ENCODE data around the gene AGBL1.

Gene AGBL1

GRCh38 chr15:86558686-86559085, 479.0 kb downstream of the AGBL1 start:
- Histone ChIP-seq H3K36me3 (ENCODE audit: insufficient read depth, low read length) (no peaks in the 10 kb centered on the region), H3K9me3 (ENCODE audit: insufficient read depth, low read depth, low read length) (no peaks in the 10 kb centered on the region), H3K9ac (ENCODE audit: low read depth, low read length) (no peak overlapping the region), H3K27ac (ENCODE audit: low read depth, low read length) (no peak overlapping the region), H3K4me3 (ENCODE audit: low read length) (no peak overlapping the region), H3K4me1 (ENCODE audit: insufficient read depth, low read length) (peaks cover 8% of the 10 kb centered on the region; the same call in 1 of the 2 replicates), H3K27me3 (ENCODE audit: insufficient read depth, low read length) (no peaks in the 10 kb centered on the region)
- WGBS: 93% methylated on average over 5 of the region's 5 CpGs

- Histone ChIP-seq H3K4me3 (ENCODE audit: low read length) (no peak overlapping the region), H3K36me3 (ENCODE audit: insufficient read depth, low read length) (no peaks in the 10 kb centered on the region), H3K9me3 (ENCODE audit: insufficient read depth, low read depth, low read length) (peaks cover 11% of the 10 kb centered on the region; the same call in 1 of the 2 replicates), H3K27ac (ENCODE audit: low read depth, low read length) (no peak overlapping the region), H3K27me3 (ENCODE audit: insufficient read depth, low read length) (no peaks in the 10 kb centered on the region), H3K9ac (ENCODE audit: low read depth, low read length) (no peak overlapping the region), H3K4me1 (ENCODE audit: insufficient read depth, low read length) (0 out of 2 replicates have a peak, but pooled peaks cover 4% of the 10 kb centered on the region)
Observed at GRCh38 chr15:86568378-86568777, 488.7 kb downstream of the AGBL1 start.

GRCh38 chr15:86570738-86571137, 491.1 kb downstream of the AGBL1 start:
- H3K36me3 ChIP-seq (ENCODE audit: insufficient read depth, low read length): no peaks in the 10 kb centered on the region
- no peak overlapping the region for H3K27ac ChIP-seq (ENCODE audit: low read depth, low read length)
- H3K27me3 ChIP-seq (ENCODE audit: insufficient read depth, low read length): no peaks in the 10 kb centered on the region
- peaks cover 11% of the 10 kb centered on the region; the same call in 1 of the 2 replicates for H3K9me3 ChIP-seq (ENCODE audit: insufficient read depth, low read depth, low read length)
- peaks cover 12% of the 10 kb centered on the region; the same call in 1 of the 2 replicates for H3K4me1 ChIP-seq (ENCODE audit: insufficient read depth, low read length)
- H3K9ac ChIP-seq (ENCODE audit: low read depth, low read length): no peak overlapping the region
- WGBS: 97% methylated on average over 9 of the region's 9 CpGs
- no peak overlapping the region for H3K4me3 ChIP-seq (ENCODE audit: low read length)

- Histone ChIP-seq H3K9ac (ENCODE audit: low read depth, low read length) (no peak overlapping the region), H3K4me1 (ENCODE audit: insufficient read depth, low read length) (peaks cover 12% of the 10 kb centered on the region; the same call in 1 of the 2 replicates), H3K36me3 (ENCODE audit: insufficient read depth, low read length) (no peaks in the 10 kb centered on the region), H3K4me3 (ENCODE audit: low read length) (no peak overlapping the region), H3K27ac (ENCODE audit: low read depth, low read length) (no peak overlapping the region), H3K9me3 (ENCODE audit: insufficient read depth, low read depth, low read length) (peaks cover 5% of the 10 kb centered on the region; the same call in 1 of the 2 replicates), H3K27me3 (ENCODE audit: insufficient read depth, low read length) (no peaks in the 10 kb centered on the region)
- WGBS: 95% methylated on average over 11 of the region's 11 CpGs
Observed at GRCh38 chr15:86571873-86572272, 492.2 kb downstream of the AGBL1 start.

GRCh38 chr15:86572368-86572841, 492.7 kb downstream of the AGBL1 start:
- H3K36me3 ChIP-seq (ENCODE audit: insufficient read depth, low read length): no peaks in the 10 kb centered on the region
- no peak overlapping the region for H3K4me3 ChIP-seq (ENCODE audit: low read length)
- H3K9me3 ChIP-seq (ENCODE audit: insufficient read depth, low read depth, low read length): 0 out of 2 replicates have a peak, but pooled peaks cover 3% of the 10 kb centered on the region
- no peaks in the 10 kb centered on the region for H3K27me3 ChIP-seq (ENCODE audit: insufficient read depth, low read length)
- no peak overlapping the region for H3K9ac ChIP-seq (ENCODE audit: low read depth, low read length)
- WGBS: 93% methylated on average over 21 of the region's 21 CpGs
- no peak overlapping the region for H3K27ac ChIP-seq (ENCODE audit: low read depth, low read length)
- H3K4me1 ChIP-seq (ENCODE audit: insufficient read depth, low read length): peaks cover 12% of the 10 kb centered on the region; the same call in 1 of the 2 replicates

- Histone ChIP-seq H3K9me3 (ENCODE audit: insufficient read depth, low read depth, low read length) (0 out of 2 replicates have a peak, but pooled peaks cover 3% of the 10 kb centered on the region), H3K9ac (ENCODE audit: low read depth, low read length) (no peak overlapping the region), H3K4me3 (ENCODE audit: low read length) (no peak overlapping the region), H3K27me3 (ENCODE audit: insufficient read depth, low read length) (no peaks in the 10 kb centered on the region), H3K4me1 (ENCODE audit: insufficient read depth, low read length) (peaks cover 12% of the 10 kb centered on the region; the same call in 1 of the 2 replicates), H3K36me3 (ENCODE audit: insufficient read depth, low read length) (no peaks in the 10 kb centered on the region), H3K27ac (ENCODE audit: low read depth, low read length) (no peak overlapping the region)
- WGBS: 80% methylated on average over 1 of the region's 3 CpGs
Observed at GRCh38 chr15:86573476-86573875, 493.8 kb downstream of the AGBL1 start.

GRCh38 chr15:86588413-86588812, 508.7 kb downstream of the AGBL1 start:
- WGBS: 20% methylated on average over 2 of the region's 2 CpGs
- H3K27me3 ChIP-seq (ENCODE audit: insufficient read depth, low read length): no peaks in the 10 kb centered on the region

GRCh38 chr15:86590461-86590860, 510.8 kb downstream of the AGBL1 start:
- no peak overlapping the region for H3K9ac ChIP-seq (ENCODE audit: low read depth, low read length)
- H3K27ac ChIP-seq (ENCODE audit: low read depth, low read length): peak overlapping the region; percentile 68; the same call in 1 of the 2 replicates
- H3K36me3 ChIP-seq (ENCODE audit: insufficient read depth, low read length): no peaks in the 10 kb centered on the region
- WGBS: no CpG with 5 or more reads among the region's 1 CpG
- H3K4me1 ChIP-seq (ENCODE audit: insufficient read depth, low read length): peaks cover 23% of the 10 kb centered on the region
- peaks cover 9% of the 10 kb centered on the region; the same call in 1 of the 2 replicates for H3K9me3 ChIP-seq (ENCODE audit: insufficient read depth, low read depth, low read length)
- no peaks in the 10 kb centered on the region for H3K27me3 ChIP-seq (ENCODE audit: insufficient read depth, low read length)
- no peak overlapping the region for H3K4me3 ChIP-seq (ENCODE audit: low read length)

More at GRCh38 chr15:86588413-86588812, 508.7 kb downstream of the AGBL1 start:
- Histone ChIP-seq H3K4me1 (ENCODE audit: insufficient read depth, low read length) (peaks cover 23% of the 10 kb centered on the region), H3K9me3 (ENCODE audit: insufficient read depth, low read depth, low read length) (peaks cover 8% of the 10 kb centered on the region; the same call in 1 of the 2 replicates), H3K36me3 (ENCODE audit: insufficient read depth, low read length) (no peaks in the 10 kb centered on the region), H3K27ac (ENCODE audit: low read depth, low read length) (peak overlapping the region; percentile 16; the same call in 1 of the 2 replicates), H3K4me3 (ENCODE audit: low read length) (no peak overlapping the region), H3K9ac (ENCODE audit: low read depth, low read length) (no peak overlapping the region)

- no peak overlapping the region for H3K9ac ChIP-seq (ENCODE audit: low read depth, low read length)
- peaks cover 17% of the 10 kb centered on the region for H3K4me1 ChIP-seq (ENCODE audit: insufficient read depth, low read length)
- H3K27ac ChIP-seq (ENCODE audit: low read depth, low read length): peak overlapping the region; percentile 68; the same call in 1 of the 2 replicates
- no peak overlapping the region for H3K4me3 ChIP-seq (ENCODE audit: low read length)
- 96% methylated on average over 1 of the region's 1 CpG for WGBS
- H3K36me3 ChIP-seq (ENCODE audit: insufficient read depth, low read length): no peaks in the 10 kb centered on the region
- peaks cover 14% of the 10 kb centered on the region; the same call in 1 of the 2 replicates for H3K9me3 ChIP-seq (ENCODE audit: insufficient read depth, low read depth, low read length)
- H3K27me3 ChIP-seq (ENCODE audit: insufficient read depth, low read length): no peaks in the 10 kb centered on the region
Observed at GRCh38 chr15:86591158-86591557, 511.5 kb downstream of the AGBL1 start.

GRCh38 chr15:86591994-86592735, 512.5 kb downstream of the AGBL1 start:
- Histone ChIP-seq H3K9me3 (ENCODE audit: insufficient read depth, low read depth, low read length) (peaks cover 14% of the 10 kb centered on the region; the same call in 1 of the 2 replicates), H3K4me3 (ENCODE audit: low read length) (no peak overlapping the region), H3K4me1 (ENCODE audit: insufficient read depth, low read length) (peaks cover 14% of the 10 kb centered on the region; the same call in 1 of the 2 replicates), H3K9ac (ENCODE audit: low read depth, low read length) (no peak overlapping the region), H3K36me3 (ENCODE audit: insufficient read depth, low read length) (no peaks in the 10 kb centered on the region), H3K27ac (ENCODE audit: low read depth, low read length) (no peak overlapping the region), H3K27me3 (ENCODE audit: insufficient read depth, low read length) (no peaks in the 10 kb centered on the region)
- WGBS: 90% methylated on average over 9 of the region's 9 CpGs

- Histone ChIP-seq H3K36me3 (ENCODE audit: insufficient read depth, low read length) (no peaks in the 10 kb centered on the region), H3K4me1 (ENCODE audit: insufficient read depth, low read length) (no peaks in the 10 kb centered on the region), H3K9ac (ENCODE audit: low read depth, low read length) (no peak overlapping the region), H3K4me3 (ENCODE audit: low read length) (no peak overlapping the region), H3K27me3 (ENCODE audit: insufficient read depth, low read length) (no peaks in the 10 kb centered on the region), H3K9me3 (ENCODE audit: insufficient read depth, low read depth, low read length) (peaks cover 14% of the 10 kb centered on the region; the same call in 1 of the 2 replicates), H3K27ac (ENCODE audit: low read depth, low read length) (no peak overlapping the region)
- 85% methylated on average over 1 of the region's 1 CpG for WGBS
Observed at GRCh38 chr15:86595741-86596140, 516.1 kb downstream of the AGBL1 start.
